CD1c-positive myeloid dendritic cell (primary cell): Measurements from ENCODE around the gene MT1H.
"Not testable (repeated sequence)": the region's sequence is repeated elsewhere in the genome, so short reads cannot be mapped to it uniquely, and the experiment has no call there.

ENCODE experiments used
- DNase-seq: peaks from one replicate; pipeline ENCODE4 v3.0.0-alpha.2; 2016; ENCODE audit errors: extremely low spot score

MT1H gene

DNA sequence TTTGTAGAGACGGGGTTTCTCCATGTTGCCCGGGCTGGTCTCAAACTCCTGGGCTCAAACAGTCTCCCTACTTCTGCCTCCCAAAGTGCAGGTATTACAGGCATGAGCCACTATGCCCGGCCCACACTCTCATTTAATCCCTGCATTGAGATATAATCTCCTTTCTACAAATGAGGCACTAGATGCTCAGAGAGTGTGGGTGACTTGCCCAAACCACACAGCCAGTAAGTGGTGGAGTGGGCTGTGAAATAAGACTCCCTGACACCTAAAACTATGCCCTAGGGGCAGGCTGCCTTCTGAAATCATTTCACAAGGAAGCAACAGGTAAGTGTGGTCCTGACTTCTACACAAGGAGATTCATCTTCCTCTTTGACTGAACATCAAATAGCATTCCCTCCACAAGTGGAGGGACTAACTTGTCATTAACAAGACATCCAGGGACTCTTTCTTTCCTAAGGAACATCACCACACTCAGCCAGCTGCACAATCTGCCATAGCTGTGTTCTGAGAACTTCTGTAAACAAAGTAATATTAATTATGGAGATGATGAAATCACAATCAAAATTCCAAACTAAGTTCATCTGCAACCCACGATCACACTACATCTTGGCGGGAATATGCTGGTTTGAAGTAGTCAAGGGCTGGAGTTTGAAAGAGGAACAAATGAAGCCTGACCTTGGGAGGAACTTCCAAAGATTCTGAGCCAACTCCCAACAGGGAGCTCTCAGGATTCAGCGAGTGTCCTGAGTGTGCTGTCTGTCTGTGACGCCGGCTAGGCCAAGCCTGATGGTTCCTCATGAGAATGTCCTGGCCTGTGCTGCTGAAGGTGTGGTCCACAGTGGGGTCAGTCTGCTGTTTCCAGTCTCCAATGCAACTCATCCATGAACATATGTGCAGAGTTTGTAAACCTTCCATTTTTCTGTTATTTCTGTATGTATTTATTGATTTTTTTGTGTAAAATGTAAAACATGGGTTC, 4.0 kb upstream of the MT1H start:
- not testable (repeated sequence) for DNase-seq

DNA sequence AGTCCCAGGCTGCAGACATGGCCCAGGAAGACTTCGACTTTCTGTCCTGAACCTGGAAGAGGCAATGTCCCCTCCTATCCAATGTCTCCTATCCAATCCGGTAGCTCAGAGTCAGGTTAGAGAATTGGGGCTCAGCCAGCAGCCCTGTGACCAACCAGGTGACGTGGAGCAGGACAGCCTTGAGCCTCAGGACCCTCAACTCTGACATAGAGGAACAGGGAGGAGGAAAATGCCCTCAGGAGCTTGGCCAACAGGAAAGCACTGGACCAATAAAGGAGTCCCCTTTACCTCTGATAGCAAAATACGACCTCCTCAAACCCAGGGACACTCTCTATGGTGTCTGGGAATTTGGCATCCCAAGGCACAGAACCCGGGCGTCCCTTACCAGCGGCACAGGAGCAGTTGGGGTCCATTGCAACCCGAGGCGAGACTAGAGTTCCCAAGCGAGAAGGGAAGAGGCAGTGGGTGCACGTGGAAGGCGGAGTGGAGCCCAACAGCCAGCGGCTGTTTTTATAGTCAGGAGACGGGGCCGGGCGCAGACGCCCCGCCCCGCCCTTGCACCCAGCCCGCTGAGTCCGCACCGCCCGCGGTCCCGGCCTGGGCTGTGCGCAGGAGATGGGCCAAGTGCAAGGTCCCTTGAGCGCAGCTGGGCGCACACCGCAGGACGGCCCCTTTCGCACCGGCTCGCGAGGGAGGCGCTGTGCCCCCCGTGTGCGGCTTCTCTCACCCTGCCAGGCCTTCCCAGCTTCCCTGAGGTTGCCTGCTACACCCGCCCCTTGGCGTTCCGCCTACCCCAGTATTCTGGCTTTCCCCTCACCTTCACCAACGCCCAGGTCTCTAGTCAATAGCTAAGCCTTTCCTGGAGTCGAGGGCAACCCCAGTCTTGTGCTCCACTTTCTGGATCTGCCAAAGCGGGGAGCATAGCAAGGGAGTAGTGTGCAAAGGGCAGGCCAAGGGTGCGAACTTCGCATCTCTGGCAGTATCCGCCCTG, 1.7 kb upstream of the MT1H start, which contains the start of gene MT1G:
Gene MT1G, minus strand, starts transcription at position 485 of the 991 bp plus-strand sequence. Its CDS starts 72 bp downstream, at position 413.
- DNase-seq: peak; percentile 78

DNA sequence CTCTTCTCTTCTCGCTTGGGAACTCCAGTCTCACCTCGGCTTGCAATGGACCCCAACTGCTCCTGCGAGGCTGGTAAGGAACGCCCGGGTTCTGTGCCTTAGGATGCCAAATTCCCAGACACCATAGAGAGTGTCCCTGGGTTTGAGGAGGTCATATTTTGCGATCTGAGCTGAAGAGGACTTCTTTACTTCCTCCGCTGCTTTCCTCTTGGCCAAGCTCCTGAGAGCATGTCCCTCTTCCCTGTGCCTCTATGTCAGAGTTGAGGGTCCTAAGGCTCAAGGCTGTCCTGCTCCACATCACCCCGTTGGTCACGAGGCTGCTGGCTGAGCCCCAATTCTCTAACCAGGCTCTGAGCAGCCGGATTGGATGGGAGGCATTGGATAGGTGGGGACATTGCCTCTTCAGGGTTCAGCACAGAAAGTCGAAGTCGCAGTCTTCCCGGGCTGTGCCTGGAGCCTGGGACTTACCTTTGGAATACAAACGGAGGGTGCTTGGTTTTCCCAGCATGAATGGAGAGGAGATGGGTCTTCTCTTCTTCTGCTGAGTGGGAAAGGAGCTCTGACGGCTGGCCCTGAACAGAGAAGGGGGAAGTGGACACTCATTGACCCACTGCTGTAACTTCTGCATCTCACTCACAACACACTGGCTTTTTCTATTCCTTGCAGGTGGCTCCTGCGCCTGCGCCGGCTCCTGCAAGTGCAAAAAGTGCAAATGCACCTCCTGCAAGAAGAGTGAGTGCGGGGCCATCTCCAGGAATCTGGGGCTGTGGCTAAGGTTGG, 416 bp downstream of the MT1H start:
- DNase-seq: peak; percentile 45

DNA sequence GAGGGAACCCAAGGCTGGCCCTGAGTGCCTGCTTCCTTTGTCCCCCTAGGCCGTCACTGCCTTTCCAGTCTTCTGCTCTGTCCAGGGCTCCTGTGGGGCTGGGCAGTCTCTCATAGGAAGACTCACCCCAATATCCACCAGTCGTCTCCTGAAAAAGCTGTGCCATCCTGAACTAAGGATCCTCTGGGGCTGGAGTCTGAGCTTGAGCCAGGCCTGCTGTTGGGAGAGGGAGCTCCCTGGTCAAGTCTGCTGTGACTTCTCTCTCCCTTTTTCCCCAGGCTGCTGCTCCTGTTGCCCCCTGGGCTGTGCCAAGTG, 963 bp downstream of the MT1H start:
- no peak for DNase-seq

DNA sequence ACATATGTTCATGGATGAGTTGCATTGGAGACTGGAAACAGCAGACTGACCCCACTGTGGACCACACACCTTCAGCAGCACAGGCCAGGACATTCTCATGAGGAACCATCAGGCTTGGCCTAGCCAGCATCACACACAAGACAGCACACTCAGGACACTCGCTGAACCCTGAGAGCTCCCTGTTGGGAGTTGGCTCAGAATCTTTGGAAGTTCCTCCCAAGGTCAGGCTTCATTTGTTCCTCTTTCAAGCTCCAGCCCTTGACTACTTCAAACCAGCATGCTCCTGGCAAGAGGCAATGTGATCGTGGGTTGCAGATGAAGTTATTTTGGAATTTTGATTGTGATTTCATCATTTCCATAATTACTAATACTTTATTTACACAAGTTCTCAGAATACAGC, 2.1 kb downstream of the MT1H start:
- DNase-seq: peak; percentile 28

DNA sequence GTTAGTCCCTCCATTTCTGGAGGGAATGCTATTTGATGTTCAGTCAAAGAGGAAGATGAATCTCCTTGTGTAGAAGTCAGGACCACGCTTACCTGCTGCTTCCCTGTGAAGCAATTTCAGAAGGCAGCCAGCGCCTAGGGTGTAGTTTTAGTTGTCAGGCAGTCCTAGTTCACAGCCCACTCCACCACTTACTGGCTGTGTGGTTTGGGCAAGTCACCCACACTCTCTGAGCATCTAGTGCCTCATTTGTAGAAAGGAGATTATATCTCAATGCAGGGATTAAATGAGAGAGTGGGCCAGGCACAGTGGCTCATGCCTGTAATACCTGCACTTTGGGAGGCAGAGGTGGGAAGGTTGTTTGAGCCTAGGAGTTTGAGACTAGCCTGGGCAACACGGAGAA, 2.6 kb downstream of the MT1H start:
- not testable (repeated sequence) for DNase-seq

- DNase-seq: no peak
These were observed 3.3 kb downstream of the MT1H start for GRCh38 chr16:56672761-56673536.

GRCh38 chr16:56673921-56674320, 4.3 kb downstream of the MT1H start:
- peak; percentile 39 for DNase-seq

DNA sequence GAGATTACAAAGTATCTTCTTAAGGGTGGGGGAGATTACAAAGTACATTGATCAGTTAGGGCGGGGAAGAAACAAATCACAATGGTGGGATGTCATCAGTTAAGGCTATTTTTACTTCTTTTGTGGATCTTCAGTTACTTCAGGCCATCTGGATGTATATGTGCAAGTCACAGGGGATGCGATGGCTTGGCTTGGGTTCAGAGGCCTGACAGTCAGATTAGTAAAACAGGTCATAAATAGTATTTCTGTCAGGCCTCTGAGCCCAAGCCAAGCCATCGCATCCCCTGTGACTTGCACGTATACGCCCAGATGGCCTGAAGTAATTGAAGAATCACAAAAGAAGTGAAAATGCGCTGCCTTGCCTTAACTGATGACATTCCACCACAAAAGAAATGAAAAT, 5.0 kb downstream of the MT1H start:
- not testable (repeated sequence) for DNase-seq

DNA sequence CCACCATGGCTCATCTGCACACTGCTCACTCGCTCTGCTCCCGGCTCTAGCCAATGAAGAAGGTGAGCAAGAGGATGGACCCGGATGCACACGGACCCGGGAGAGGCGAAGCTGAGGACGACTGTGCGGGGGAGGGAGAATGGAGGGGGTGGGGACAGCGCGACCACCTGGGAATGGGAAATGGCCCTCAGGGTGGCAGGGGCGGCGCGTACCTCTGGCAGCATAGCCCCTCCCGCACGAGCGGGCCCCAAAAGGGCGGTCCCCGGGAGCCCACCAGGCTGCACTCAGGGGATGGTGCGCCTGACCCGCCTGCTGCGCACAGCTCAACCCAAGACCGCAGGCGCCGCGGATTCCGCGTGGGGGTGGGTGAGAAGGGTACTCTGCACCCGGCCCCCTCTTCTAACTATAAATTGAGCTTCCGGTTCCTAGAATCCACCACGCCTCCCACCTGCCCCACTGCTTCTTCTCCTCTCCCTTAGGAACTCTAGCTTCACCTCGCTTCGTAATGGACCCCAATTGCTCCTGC, 6.1 kb downstream of the MT1H start:
- DNase-seq: peak; percentile 41

- DNase-seq: no peak
These were observed 7.9 kb downstream of the MT1H start for GRCh38 chr16:56677474-56677873.

- no peak for DNase-seq
These were observed 9.6 kb downstream of the MT1H start for GRCh38 chr16:56679078-56679730.

- no peak for DNase-seq
These were observed 10.2 kb downstream of the MT1H start for GRCh38 chr16:56679818-56680217.

GRCh38 chr16:56681939-56682702, 12.5 kb downstream of the MT1H start, which contains the start of gene MT1X:
MT1X (plus strand) TSS chr16:56682470; CDS start chr16:56682541, 71 bp downstream.
- DNase-seq: peak; percentile 92

DNA sequence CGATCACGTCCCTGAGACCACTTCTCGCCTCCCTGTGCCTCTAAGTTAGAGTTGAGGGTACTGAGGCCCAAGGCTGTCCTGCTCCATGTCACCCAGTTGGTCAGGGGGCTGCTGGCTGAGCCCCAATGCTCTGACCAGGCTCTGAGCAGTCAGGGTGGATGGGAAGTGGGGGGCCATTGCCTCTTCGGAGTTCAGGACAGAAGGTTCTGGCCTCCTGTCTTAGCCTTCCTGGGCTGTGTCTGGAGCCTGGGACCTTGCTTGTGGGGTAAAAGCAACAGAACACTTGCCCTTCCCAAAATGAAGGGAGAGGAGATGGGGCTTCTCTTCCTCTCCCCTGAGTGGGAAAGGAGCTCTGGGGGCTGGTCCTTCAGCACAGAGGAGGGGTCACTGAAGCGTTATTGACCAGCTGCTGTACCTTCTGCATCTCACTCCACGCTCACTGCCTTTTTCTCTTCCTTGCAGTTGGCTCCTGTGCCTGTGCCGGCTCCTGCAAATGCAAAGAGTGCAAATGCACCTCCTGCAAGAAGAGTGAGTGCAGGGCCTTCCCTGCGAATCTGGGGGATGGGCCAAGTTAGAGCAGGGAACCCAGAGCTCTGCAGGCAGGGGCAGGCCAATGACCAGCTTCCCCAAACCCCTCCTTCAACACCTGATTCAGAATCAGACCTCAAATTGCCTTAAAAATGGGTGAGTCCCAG, 13.2 kb downstream of the MT1H start:
- no peak for DNase-seq

DNA sequence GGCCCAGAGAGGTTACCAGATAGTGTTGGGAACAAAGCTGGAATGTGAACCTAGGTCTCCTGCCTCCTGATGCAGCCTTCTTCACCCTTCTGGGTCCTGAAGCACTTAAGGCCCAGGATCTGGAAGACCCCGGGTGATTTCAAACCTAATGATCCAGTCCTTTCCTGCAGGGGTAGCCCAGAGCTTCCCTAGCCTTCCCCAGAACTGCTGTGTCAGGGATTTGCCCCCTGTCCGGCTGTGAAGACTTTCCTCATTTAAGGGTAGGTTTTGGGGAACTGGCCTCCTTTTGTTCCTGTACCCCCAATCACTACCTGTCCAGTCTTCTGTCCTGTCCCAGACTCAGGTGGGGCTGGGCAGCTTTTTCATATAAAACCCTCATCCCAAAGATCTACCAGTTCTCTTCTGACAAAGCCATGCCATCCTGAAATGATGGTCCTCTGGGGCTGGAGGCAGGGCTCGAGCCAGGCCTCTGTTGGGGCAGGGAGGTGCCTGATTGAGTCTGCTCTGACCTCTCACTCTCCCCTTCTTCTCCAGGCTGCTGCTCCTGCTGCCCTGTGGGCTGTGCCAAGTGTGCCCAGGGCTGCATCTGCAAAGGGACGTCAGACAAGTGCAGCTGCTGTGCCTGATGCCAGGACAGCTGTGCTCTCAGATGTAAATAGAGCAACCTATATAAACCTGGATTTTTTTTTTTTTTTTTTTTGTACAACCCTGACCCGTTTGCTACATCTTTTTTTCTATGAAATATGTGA, 14.0 kb downstream of the MT1H start:
- no peak for DNase-seq

DNA sequence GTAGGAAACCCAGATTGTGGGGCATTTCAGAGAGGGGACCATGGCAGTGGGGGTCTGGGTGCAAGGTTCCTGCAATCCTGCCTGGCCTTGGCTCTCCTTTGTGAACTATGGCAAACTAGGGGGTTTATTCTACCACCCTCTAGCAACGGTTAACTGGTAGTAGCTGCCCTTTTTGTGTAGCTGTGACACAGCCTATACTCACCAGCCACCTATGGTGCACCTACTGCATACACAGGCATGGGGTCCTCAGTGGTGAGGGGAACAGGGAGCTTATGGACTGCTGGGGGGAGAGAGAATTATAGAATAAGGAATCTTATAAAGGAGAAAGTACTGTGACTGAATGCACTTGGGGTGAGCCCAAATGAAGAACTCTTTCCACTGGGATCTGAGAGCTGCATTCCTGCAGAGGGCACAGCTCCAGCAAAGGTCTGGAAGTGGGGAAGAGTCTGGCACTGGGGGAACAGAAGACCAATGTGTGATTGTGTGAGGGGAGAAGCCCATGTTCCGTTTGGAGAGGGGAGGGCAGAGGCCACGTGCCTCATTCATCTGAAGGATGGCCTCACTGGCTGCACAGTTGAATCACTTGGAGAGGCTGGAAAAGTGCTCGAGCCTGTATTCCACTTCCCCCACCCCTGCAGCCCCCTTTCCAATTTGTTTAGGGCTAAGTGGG, 14.8 kb downstream of the MT1H start:
- no peak for DNase-seq
